DOHH2 (cell line): Measurements from ENCODE around the gene RBM28.

Experiments
- EZH2phosphoT487 ChIP-seq: fragments of 200-600 bp; sonication (generic); IDR thresholded peaks from 2 replicates; pipeline ENCODE4 v1.6.1; 2017; ENCODE audit warnings: borderline replicate concordance, mild to moderate bottlenecking, antibody characterized with exemption, low read length, moderate library complexity, mixed read lengths
- TF ChIP-seq, protein P1 (sequence below): fragments of 200-600 bp; sonication (generic); IDR thresholded peaks from one replicate; pipeline ENCODE4 v1.5.1; 2014; ENCODE audit warnings: antibody characterized with exemption, mild to moderate bottlenecking, low read depth, low read length; ENCODE audit not compliant: poor library complexity, severe bottlenecking

DNA sequence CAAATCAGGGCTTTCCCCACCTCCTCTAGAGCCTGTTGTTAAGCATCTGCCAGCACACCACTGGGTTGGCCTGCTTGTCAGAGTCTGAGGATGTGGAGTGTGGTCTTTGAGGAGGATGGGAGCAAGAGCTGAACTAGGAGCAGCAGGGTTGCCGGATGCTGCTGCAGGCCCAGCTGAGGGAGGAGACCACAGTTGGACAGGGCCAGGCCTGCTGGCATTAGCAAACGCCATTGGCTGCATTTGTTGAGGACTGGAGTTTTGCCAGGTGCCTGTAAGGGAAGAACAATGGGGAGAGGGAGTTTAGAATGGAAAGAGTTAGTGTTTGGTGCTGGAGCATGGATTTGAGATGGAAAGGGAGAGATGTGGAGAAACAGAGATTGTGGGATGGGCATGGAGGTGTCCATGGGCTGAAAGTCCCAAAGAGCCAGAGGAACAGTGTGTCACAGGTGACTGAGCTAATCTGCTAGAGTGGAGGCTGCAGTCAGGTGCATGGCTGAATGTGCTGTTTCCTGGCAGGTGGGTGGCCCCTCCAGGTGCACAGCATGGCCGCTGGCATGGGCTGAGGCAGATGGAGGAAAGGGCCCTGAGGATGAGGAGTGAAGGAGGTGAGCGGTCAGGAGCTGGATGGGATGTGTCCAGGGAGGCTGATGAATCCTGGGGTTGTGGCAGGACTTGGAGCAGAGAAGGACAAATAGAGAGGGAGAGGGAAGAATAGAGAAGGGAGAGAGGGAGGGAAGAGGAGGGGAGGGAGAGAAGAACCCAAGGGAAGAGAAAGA, 61.9 kb downstream of the RBM28 start:
- TF ChIP-seq, protein P1, sequence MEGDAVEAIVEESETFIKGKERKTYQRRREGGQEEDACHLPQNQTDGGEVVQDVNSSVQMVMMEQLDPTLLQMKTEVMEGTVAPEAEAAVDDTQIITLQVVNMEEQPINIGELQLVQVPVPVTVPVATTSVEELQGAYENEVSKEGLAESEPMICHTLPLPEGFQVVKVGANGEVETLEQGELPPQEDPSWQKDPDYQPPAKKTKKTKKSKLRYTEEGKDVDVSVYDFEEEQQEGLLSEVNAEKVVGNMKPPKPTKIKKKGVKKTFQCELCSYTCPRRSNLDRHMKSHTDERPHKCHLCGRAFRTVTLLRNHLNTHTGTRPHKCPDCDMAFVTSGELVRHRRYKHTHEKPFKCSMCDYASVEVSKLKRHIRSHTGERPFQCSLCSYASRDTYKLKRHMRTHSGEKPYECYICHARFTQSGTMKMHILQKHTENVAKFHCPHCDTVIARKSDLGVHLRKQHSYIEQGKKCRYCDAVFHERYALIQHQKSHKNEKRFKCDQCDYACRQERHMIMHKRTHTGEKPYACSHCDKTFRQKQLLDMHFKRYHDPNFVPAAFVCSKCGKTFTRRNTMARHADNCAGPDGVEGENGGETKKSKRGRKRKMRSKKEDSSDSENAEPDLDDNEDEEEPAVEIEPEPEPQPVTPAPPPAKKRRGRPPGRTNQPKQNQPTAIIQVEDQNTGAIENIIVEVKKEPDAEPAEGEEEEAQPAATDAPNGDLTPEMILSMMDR = no peak
- no peak for TF ChIP-seq EZH2phosphoT487
